Ishikawa (cell line): ENCODE data around the gene CRTC2.

Experiments used
- CEBPB ChIP-seq: IDR thresholded peaks from 2 replicates; pipeline ENCODE4 v1.6.1; 2012
- CREB1 ChIP-seq: IDR thresholded peaks from 2 replicates; pipeline ENCODE4 v1.6.1; 2012; ENCODE audit warnings: low read depth
- EGR1 ChIP-seq: IDR thresholded peaks from 2 replicates; pipeline ENCODE4 v1.6.1; 2012
- EP300 ChIP-seq: IDR thresholded peaks from 2 replicates; pipeline ENCODE4 v1.6.1; 2012; ENCODE audit warnings: borderline replicate concordance
- FOXM1 ChIP-seq: IDR thresholded peaks from 2 replicates; pipeline ENCODE4 v1.6.1; 2012; ENCODE audit warnings: low read depth, borderline replicate concordance
- MAX ChIP-seq: IDR thresholded peaks from 2 replicates; pipeline ENCODE4 v1.6.1; 2012
- NFIC ChIP-seq: IDR thresholded peaks from 2 replicates; pipeline ENCODE4 v1.6.1; 2012
- RAD21 ChIP-seq: IDR thresholded peaks from 2 replicates; pipeline ENCODE4 v1.6.1; 2012; ENCODE audit warnings: low read depth
- REST ChIP-seq: IDR thresholded peaks from 2 replicates; pipeline ENCODE4 v1.6.1; 2012; ENCODE audit warnings: low read depth, mild to moderate bottlenecking
- TAF1 ChIP-seq: IDR thresholded peaks from 2 replicates; pipeline ENCODE4 v1.6.1; 2012; ENCODE audit warnings: low read depth, mild to moderate bottlenecking
- TCF12 ChIP-seq: IDR thresholded peaks from 2 replicates; pipeline ENCODE4 v1.6.1; 2012; ENCODE audit warnings: low read depth
- TEAD4 ChIP-seq: IDR thresholded peaks from 2 replicates; pipeline ENCODE4 v1.6.1; 2012
- USF1 ChIP-seq: IDR thresholded peaks from 2 replicates; pipeline ENCODE4 v1.6.1; 2012
- YY1 ChIP-seq: IDR thresholded peaks from 2 replicates; pipeline ENCODE4 v1.6.1; 2012; ENCODE audit warnings: low read depth
- ZBTB7A ChIP-seq: IDR thresholded peaks from 2 replicates; pipeline ENCODE4 v1.6.1; 2012; ENCODE audit warnings: low read depth

Gene CRTC2

GRCh38 chr1:153985941-153986761, 27.7 kb upstream of the CRTC2 start, which contains the start of gene RAB13:
TSS of gene RAB13 (minus strand) at chr1:153986339. CDS start at chr1:153986236, 103 bp downstream.
- TF ChIP-seq EP300: no peak
- TF ChIP-seq CREB1: no peak
- TF ChIP-seq TCF12: no peak
- no peak for TF ChIP-seq CEBPB
- no peak for TF ChIP-seq FOXM1
- no peak for TF ChIP-seq TEAD4
- no peak for TF ChIP-seq REST
- TF ChIP-seq YY1: no peak; the same call in 1 of the 2 replicates
- TF ChIP-seq RAD21: no peak
- TF ChIP-seq MAX: no peak
- TF ChIP-seq TAF1: no peak
- no peak for TF ChIP-seq USF1

GRCh38 chr1:153985341-153985912, 27.0 kb upstream of the CRTC2 start:
- TF ChIP-seq EGR1 (no peak), NFIC (no peak), ZBTB7A (no peak), REST (no peak), CEBPB (no peak), FOXM1 (no peak), EP300 (no peak), RAD21 (no peak), TAF1 (no peak), YY1 (no peak)

- TF ChIP-seq EP300 (no peak), TCF12 (no peak), FOXM1 (no peak), TAF1 (no peak), CREB1 (no peak), REST (no peak), MAX (no peak), ZBTB7A (no peak), USF1 (no peak), NFIC (no peak), CEBPB (no peak), YY1 (no peak), TEAD4 (no peak)
Observed at GRCh38 chr1:153984123-153984894, 25.9 kb upstream of the CRTC2 start.
